Measurements from ENCODE around the gene WWOX.
A peak's percentile ranks its signal among the peaks of the same experiment; 100 is the strongest.

Gene WWOX

DNA sequence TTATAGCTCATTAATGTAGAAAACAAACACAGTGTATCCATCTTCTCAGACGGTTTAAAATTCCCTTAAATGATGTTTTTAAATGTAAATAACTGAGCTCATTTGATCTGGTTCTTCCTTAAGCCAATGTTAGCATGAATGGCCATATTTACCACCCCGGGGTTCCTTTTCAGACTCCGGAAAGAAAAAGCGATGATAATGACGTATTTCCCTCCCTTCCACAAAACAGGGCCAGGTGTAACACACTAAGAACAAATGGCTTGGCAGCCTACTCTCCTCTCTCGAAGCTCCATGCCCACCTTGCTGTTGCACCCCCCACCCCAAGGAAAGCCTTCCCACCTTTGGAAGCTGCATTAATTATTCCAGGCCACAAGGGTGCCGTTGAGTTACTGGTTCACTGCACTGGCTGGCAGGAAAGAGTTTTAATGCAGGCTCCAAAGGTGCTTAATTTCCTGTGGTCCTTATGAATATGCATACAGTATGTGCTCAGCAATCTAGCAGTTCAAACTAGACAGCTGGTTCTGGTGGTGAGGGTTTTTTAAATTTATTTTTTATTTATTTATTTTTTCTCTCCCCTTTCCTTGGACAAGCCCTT lies 378.9 kb downstream of the WWOX start:
- FAIRE-seq: no peak

- FAIRE-seq: no peak
These were observed 380.3 kb downstream of the WWOX start for GRCh38 chr16:78479723-78480122.

DNA sequence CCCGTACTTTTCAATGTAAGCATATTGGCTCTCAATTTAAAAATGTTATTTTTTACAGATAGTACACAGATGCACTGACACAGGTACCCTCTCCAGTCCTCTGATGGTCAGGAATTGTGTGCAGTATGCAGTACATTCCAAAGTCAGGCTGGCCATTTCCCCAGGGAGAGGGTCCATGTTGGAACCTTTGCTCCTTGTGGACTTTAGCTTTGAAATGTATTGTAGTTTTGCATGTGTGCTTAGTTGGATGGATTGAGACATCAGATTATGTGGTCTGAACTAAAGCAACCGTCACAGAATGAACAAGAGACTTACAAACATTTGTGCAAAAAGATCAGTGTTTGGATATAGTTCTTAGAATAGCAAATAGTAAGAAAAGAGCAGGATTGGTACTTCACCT lies 381.1 kb downstream of the WWOX start:
- no peak for FAIRE-seq

DNA sequence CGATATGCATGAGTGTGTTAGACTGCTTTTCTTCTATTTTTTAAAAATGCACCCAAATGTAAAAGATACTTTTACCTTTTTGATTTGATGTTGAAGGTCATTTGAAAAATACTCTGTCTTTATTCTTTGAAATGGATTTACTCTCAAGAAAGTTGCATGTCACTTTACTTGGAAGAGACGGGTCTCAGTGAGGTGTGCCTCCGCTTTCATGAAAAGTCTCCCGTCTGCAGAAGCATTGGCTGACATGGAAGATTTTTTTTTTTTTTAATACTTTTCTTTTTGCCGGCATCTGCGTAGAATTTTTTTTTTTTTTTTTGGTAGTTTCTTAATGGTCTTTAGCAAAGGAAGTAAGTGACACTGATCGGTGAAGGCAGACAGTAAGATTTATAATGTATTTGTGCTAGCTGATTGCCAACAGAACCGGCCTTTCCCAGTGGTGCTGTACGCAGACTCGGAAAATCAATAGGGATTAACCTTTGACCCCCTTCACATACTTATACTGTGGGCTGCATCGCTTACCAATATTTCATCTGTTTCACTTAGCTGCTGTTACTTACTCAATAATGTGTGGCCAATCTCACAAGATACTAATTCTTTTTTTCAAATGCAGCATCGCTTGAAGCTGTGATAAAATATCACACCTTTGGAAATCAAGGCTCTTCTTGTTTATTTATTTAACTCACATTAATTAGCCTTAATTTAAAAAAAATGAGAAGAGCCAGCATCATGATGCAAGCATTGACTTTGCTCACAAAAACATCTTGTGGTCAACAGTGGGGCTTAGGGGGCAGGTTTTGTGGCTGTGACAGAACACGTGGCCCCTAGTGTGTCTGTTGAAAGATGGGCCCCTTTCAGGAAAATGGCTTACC lies 383.9 kb downstream of the WWOX start:
- no peak for FAIRE-seq

- no peak for FAIRE-seq
These were observed 385.1 kb downstream of the WWOX start for GRCh38 chr16:78484509-78485058.

DNA sequence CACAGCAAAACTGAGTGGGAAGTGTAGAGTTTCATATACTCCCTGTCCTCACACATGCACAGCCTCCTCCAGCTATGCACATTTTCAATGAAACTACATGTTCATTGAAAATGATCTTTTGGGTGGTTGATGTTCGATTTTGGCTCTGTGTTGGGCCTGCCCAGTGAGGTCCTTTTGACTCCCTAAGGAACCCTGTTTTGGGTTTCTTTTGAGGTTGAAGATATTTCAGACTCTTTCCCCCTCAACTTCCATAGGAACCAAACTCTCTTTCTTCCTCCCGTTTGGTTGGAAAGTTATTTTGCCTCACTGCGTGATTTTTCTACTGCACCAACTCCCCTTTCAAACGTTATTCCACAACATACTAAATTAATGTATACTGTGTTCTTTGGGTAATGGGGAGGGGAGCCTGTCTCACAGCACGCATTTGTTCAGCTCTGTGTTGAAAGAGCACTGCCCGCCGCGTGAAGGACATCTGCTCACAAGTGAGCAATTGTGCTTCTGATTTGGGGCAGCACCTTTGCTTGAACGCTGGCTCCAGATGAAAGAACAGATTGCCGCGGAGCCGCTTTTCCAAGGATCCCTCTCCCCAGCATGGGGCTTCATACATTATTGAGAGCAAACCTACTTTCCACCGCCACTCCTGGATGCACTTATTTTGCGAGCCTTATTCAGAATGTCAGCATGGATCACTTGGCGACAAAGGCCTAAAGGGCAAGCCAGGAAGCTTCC lies 385.9 kb downstream of the WWOX start:
- FAIRE-seq: no peak

GRCh38 chr16:78485917-78486257 lies 386.4 kb downstream of the WWOX start:
- no peak for FAIRE-seq

GRCh38 chr16:78487471-78487870 lies 388.0 kb downstream of the WWOX start:
- FAIRE-seq: peak; percentile 79

GRCh38 chr16:78489072-78489471 lies 389.6 kb downstream of the WWOX start:
- FAIRE-seq: no peak

- no peak for FAIRE-seq
These were observed 390.2 kb downstream of the WWOX start for GRCh38 chr16:78489631-78490030.

DNA sequence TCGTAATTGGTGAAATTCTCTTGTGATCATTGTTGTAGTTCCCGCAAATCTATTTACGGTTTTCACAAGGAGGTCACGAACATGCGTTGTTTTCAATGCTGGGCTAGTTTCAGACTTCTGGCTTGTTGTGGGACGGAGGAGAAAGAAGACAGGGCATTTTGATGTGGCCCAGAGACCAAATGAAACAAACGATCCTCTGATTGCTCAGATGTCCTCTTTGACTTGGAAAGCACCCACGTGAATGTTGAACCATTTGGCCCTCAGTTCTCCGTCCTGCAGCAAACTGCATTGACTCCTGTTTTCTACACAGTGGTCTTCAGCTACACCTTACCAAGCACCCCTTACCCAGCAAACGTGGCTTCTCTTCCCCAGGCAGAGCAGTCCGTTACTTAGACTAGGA lies 391.0 kb downstream of the WWOX start:
- FAIRE-seq: no peak

GRCh38 chr16:78490847-78491246 lies 391.4 kb downstream of the WWOX start:
- no peak for FAIRE-seq

GRCh38 chr16:78493573-78493972 lies 394.1 kb downstream of the WWOX start:
- FAIRE-seq: no peak

DNA sequence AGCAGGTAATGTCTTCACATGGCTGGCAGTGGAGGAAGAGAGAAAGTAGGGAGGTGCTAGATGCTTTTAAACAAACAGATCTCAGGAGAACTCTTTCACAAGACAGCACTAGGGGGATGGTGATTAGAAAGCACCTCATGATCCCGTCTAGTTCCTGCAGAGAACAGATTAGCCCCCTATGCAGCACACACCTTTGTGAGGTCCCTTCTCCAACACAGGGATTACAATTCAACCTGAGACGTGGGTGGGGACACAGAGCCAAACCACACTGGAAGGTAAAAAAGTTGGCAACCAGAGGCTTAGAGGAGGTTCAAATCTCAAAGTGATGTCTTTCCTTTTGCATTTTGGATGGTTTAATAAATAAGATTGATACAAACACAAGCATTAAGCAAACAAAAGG lies 394.7 kb downstream of the WWOX start:
- FAIRE-seq: no peak

- no peak for FAIRE-seq
These were observed 395.2 kb downstream of the WWOX start for GRCh38 chr16:78494674-78495073.

GRCh38 chr16:78496189-78496588 lies 396.7 kb downstream of the WWOX start:
- no peak for FAIRE-seq

DNA sequence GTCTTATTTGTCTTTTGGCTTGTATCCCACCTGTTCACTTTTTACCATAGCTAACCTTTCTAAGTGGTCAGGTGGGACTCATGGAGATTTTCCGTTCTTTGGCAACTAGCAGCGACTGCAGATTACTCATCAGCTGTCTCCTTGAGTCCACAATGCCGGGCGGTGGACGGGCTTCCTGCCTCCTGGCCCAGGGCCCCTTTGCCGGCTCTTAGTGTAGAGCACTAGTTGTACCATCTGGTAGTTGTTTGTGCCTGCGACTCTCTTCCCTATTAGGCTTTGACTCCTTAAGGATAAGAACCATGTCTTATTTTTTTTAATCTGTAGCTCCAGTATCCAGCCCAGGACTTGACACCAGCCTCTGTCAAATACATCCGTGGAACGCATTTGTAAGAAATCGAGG lies 399.9 kb downstream of the WWOX start:
- FAIRE-seq: no peak

- FAIRE-seq: no peak
These were observed 401.3 kb downstream of the WWOX start for GRCh38 chr16:78500659-78501270.

DNA sequence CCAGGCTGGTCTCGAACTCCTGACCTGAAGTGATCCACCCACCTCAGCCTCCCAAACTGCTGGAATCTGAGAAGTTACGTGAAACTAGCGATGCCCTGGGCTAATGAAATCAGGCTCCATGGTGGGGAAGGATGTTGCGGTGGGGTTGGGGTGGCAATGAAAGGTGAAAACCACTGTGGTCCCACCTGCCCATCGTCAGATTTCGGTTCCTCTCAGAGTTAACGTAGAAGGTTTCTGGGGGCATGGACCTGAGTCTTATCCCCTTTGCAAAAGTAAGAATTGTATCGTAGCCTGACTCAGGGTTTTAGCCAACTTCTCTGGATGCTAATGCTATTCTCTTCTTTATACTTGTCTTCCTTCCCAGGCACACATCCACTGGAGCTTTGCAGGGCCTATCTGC lies 402.3 kb downstream of the WWOX start:
- FAIRE-seq: no peak

DNA sequence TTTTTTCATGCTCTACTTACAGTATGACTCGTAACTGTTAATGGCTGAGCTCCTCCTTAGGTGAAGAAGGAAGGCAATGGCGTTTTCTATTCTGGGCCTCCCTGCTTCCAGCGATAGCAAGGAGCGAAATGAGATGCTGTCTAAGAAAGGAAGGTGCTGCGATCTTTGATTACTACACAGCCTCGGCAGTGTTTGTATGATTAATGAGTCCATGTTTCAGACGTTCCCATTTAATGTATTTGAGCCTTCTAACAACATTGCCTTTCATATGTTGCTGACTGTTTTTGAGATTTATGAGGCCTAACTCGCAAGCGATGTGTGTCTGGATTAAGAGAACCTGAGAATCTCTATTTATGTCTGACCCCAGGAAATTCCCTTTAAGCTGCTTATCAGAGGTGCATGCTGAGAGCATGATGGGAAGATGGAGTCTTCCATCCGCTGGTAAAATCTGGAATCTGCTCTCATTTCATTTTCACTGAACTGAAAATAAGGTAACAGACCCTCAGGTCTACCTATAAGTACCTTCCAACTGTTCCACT lies 403.4 kb downstream of the WWOX start:
- FAIRE-seq: no peak

DNA sequence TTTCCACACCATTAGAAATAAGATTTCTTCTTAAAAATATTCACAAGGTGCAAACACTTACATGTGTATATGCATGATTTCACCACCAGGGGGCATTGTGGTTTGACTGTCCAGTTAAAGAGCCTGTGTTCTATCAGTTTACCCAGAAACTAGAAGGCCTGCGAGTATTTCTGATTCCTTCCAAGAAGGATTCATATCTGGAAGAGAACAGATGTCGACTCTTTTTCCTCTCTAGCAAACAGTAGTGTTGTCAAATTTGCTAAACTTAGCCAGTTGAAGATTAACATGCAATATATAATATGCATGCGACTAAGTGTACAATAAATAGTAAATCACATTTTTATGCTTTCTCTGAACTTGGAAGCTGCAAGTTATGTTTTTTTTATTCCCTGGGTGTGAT lies 404.1 kb downstream of the WWOX start:
- peak; percentile 94 for FAIRE-seq

DNA sequence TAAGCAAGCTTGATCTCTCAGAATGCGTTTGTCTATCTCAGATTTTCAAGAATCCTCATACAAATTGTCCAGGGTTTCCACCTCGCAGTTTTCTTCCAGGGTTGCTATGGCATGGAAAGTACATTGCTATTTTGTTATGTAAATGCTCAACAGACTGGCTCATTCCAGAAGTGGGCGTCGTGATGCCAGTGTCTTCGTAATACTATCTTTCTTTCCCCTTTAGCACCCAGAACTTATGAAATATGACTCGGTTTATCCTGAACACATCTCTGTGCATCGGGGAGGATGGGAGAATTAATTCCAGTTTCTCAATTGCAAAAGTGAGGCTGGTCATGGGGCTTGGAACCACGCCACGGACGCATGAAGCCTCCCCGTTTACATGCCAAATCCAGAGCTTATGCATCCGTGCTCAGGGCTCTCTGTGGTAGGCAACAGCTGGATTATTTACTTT lies 405.0 kb downstream of the WWOX start:
- FAIRE-seq: no peak

DNA sequence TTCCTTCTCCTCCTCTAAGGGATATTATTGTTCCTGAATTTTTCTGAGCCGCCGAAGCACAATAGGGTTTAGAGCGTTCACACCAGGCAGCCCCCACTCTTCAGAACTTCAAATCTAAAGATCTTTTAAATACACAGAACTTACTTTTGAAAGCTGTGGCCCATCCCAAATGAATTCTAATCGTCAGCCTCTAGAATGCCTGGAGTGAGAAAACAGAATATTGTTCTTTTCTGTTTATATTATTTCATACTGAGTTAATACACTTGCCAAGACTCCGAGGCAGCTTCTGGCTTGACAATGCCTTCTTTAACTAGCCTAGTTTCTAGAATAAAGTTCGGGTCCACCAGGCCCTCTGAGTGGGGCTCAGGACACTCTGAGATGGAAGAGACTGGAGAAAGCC lies 405.6 kb downstream of the WWOX start:
- no peak for FAIRE-seq
